GM19240 (cell line): ENCODE data around the gene SLC39A9.
A peak's percentile ranks its signal among the peaks of the same experiment; 100 is the strongest.
"Not testable (repeated sequence)": the region's sequence is repeated elsewhere in the genome, so short reads cannot be mapped to it uniquely, and the experiment has no call there.

Experiments
- DNase-seq: peaks from one replicate; pipeline ENCODE4 v3.0.0; 2011; ENCODE audit warnings: low spot score; ENCODE audit not compliant: insufficient read length

SLC39A9 gene

DNA sequence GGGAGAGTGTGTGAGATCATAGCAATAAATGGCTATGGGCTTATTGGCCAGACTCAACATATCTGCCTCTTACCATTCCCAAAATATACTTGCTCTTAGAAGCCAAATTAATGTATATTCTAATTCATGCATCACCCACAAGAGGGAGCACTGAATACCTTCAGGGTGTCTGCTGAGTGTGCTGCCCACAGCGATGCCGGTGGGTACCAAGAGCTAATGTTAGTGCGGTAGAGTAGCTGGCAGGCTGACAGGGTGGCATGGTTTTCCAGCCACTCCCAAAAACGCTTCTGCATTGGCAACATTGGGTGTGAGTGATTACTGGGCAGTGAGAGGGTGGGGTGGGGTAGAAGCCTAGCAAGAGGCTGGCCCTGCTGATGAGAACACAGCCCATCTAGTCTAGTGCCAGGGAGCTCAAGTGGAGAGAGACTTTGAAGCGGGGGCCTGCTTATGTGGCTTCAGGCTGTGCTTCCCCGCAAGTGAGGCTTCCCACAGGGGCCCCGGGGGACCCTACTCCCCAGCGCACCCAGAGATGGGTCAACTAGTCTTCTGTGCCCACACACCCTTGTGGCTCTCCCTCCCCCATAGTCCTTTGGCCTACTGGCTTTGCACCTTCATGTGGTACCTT lies 76.8 kb downstream of the SLC39A9 start:
- no peak for DNase-seq

DNA sequence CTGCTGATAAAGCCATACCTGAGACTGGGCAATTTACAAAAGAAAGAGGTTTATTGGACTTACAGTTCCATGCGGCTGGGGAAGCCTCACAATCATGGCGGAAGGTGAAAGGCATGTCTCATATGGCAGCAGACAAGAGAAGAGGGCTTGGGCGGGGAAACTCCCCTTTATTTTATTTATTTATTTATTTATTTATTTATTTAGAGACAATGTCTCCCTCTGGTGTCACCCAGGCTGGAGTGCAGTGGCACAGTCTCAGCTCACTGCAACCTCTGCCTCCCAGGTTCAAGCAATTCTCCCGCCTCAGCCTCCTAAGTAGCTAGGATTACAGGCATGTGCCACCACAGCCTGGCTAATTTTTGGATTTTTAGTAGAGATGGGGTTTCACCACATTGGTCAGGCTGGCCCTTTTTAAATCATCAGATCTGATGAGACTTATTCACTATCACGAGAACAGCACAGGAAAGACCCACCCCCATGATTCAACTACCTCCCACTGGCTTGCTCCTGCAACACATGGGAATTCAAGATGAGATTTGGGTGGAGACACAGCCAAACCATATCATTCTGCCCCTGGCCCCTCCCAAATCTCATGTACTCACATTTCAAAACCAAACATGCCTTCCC lies 78.4 kb downstream of the SLC39A9 start:
- DNase-seq, result not testable (repeated sequence)

DNA sequence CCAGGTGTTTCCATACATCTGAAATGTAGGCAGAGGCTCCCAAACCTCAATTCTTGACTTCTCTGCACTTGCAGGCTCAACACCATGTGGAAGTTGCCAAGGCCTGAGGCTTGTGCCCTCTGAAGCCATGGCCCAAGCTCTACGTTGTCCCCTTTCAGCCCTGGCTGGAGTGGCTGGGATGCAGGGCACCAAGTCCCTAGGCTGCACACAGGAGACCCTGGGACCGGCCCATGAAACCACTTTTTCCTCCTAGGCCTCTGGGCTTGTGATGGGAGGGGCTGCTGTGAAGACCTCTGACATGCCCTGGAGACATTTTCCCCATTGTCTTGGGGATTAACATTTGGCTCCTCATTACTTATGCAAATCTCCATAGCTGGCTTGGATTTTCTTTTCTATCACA lies 79.6 kb downstream of the SLC39A9 start:
- DNase-seq, result not testable (repeated sequence)

DNA sequence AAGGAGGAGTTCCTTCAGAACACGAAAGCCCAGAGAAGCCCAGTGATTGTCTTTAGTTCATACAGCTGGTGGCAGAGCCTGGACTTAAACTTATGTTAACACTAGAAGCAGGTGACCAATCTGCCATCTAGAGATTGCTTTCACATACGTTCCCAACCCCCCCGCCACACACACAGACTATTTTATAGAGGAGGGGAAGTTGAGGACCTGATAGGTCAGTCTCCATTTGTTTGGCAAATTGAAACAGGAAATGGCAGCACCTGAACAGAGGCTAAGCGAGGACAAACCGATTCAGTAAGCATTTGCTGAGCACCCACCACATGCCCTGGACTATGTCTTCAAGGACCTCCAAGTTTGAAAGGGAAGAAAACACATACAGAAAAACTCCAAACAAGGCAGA lies 81.2 kb downstream of the SLC39A9 start:
- DNase-seq, result no peak

DNA sequence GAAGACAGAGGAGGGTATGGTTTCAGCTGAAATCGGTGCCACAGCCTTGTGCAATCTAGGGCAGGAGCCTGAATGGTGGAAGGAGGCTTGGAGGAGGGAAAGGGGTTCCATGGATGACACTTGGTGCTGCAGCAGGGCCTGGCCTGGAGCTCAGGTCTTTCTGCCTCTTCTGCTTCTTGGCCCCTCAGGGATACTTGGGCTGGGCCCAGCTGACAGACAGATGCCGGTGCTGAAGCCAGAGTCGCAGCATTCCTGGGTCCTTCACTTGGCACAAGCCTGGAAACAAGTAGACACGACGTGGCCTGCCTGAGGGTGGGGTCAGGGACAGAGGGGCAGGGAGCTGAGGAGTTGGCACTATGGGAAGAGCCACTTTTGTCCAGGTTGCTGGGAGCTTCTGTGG lies 81.6 kb downstream of the SLC39A9 start:
- no peak for DNase-seq

DNA sequence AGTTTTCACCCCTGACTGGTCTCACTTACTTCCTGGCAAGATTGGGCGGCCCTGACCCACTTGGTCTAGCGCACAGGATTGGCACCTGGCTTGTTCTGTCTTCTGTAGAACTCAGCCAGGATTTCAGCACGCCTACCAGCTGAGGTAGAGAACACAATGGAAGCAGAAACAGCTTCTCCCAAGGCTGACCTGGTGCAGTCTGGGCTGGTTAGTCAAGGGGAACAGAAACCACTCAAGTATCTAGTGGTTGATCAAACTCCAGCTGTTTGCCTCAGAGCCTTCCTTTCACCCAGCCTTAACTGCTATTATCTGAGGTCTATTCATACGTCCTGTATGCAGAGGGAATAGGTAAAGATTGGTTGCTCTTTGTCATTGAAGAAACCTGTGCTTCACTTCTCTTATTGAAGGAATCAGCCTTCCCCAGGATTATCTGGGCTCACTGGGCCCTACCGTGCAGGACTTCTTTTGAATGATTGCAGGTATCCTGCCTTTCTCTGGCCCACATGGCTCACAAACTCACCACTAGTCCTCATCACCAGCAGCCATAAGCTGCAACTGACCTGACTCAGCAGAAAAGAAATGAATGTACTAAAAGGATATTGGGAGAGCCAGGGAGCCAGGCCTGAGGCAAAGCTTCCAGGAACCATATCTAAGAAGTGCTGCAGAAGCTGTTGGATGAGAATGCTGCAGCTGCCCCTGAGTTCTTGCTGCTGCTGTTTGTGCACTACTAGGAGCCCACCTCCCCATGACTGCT lies 83.5 kb downstream of the SLC39A9 start:
- DNase-seq, result peak; percentile 90

DNA sequence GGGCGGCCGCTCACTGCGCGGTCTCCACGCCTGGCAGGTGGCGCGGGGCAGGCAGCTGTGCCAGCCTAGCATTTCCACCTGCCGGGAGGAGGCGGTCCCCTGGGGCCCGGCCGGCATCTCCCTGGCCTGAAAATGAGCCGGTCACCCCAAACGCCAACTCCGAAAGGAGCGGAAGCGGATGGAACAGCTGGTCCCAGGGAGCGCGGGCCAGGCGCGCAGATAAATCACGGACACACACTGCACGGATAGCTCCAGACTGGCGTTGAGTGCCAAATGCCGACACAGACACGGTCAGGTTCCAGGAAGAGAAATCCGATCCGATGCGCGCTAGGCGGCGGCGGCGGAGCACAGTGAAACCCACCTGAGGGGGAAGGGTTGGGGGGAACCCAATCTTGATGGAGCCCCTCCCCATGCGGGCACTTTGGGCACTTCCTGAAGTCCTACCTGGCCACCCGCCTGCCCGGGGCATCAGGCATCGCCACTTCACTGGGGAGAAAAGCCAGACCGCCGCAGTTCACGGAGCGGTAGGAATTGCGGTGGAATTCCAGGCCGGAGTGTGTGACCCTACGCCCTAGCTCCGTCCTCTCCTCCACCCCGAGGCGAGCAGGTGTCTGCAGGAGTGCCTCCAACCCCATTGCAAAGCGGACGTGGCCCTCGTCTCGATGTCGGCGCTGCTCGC lies 85.4 kb downstream of the SLC39A9 start:
- no peak for DNase-seq

DNA sequence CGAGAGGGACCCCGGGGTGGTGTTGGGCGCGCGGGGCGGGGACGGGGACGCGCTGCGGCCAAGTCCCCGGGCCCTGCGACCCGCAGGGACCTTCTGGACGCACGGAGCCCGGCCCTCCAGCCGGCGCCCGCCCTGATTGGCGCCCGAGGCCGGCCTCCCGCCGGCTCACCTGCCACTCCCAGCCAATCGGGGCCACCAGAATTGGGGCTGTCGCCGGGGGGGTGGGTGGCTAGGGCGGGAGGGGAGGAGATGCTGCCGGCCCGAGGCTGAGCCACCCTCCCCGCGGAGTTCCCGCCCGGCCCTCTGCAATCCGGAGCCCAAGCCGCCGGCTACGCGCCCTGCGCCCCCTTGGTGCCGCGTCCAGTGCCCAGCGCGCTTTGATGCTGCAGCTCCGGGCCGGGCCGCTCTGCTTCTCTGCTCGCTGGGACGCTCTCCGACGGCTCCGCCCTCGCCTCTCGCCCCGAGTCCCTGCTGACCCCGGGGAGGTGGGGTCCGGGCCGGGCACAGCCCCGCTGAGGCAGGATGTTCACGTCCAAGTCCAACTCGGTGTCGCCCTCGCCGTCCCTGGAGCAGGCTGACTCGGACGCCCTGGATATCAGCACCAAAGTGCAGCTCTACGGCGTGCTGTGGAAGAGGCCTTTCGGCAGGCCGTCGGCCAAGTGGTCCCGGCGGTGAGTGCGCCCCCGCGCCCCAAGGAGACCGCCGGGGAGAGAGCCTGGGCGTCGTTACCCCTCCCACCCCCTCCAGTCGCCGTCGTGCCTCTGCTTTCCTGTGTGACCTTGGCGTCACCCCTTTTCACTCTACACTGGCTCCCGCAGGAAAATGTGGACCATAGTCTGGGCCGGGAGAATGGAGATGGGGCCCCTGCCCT lies 86.2 kb downstream of the SLC39A9 start, which contains the start of gene PLEKHD1:
TSS of gene PLEKHD1 (plus strand) at position 285 of the 871 bp plus-strand sequence. CDS start at position 523, 238 bp downstream.
- DNase-seq, result no peak

DNA sequence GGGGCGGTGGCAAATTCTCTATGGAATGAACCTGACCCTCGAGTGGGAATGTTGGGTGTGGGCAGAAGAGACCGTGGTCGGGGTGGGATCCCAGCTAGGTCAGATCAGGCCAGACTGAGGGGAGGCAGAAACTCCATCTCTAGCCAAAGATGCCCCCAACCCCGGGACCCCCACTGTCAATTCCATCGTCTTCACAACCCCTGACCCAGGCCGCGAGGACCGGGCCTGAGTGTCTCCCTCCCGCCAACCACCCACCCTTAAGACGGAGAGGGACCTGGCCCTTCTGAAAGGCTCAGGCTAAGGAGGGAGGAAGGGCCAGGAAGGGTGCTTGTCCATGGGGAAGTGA lies 86.8 kb downstream of the SLC39A9 start:
- DNase-seq, result no peak

DNA sequence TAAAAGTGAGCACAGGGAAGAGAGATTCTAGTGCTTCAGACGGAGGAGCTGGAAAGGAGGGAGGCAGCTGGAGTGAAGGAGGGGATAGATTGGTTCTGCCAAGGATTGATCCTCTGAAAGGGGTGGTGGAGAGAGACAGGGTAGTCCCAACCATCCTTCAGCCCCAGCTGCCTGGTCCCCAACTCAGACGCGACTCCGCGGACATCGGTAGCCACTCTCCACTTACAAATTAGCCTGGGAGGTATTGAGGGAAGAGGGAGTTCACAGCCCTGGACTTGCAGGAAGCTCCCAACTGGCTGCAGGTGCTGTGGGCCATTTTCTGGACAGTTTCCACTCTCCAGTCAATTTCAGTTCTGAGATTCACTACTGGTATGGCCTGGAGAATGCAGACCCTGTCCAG lies 87.2 kb downstream of the SLC39A9 start:
- DNase-seq, result no peak

DNA sequence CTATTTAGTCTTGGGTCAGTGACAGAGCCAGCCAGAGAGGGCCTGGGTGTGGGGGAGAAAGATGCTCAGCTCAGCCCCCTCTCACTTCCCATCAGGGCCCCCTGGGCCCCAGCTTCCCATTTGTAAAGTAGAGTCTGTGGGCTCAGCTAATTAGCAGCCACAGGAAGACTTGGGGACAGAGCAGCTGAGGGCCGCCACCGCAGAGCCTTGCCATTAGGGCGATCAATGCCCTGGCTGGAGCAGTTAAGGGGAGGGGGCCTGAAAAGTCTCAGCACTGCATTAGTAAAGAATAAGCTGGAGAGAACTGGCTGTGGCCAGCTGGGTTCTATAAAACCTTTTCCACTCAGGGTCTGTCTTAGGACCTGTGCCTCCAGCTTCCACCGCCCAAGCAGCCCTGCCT lies 88.7 kb downstream of the SLC39A9 start:
- DNase-seq, result no peak

DNA sequence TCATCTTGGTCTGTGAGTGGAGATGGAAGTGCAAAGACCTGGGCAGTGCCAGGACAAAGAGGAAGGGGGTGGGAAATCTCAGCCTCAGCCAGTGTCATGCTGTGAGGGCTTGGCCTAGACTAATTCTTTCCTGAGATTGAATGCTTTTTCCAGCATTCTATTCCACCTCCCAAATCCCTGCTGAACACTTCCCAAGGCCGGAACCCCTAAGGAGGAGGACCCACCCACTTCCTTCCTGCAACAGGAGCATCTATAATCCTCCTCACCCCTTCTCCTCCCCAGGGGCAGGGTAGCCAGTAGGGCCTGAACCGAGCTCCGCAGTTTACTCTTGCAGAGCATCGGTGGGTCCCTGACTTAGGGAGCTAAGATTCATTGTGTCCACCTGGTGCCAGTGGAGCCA lies 89.3 kb downstream of the SLC39A9 start:
- no peak for DNase-seq

DNA sequence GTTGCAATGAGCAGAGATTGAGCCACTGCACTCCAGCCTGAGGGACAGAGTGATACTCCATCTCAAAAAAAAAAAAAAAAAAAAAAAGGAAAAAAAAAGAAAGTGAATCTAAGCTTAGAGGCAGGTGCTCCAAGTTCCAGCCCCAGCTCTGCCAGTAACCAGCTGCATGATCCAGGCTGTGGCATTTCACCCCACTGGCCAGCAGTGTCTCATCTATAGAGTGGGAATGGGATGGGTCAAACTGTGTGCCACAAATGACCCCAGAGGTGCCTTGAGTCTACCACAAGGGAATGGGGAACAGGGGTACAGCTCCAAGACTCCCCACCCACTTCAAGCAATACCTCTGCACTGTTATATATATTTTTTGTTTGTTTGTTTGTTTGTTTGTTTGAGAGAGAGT lies 91.0 kb downstream of the SLC39A9 start:
- no peak for DNase-seq

DNA sequence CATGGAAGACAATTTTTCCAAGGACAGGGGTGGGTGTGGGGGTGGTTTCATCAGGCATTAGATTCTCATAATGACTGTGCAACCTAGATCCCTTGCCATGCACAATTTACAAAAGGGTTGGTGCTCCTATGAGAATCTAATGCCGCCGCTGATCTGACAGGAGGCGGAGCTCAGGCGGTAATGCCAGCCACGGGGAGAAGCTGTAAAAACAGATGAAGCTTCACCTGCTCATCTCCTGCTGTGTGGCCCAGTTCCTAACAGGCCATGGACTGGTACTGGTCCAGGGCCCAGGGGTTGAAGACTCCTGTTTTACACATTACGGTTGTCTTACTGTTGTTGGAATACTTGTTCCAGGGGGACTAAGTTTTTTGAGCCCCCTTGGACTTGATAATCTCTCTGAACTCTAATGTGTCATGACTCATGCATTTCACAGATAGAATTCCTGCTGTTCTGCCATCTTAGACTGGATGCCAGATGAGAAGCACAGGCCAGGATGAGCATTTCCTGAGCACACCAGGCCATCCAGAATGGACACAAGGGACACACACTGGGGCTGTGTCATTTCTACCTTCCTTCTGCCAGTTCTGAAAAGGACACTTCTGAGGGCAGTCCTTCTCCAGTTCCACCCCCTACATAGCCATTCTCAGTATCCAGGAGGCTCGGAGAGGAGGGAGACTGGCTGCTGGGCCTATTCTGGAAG lies 91.9 kb downstream of the SLC39A9 start:
- no peak for DNase-seq

DNA sequence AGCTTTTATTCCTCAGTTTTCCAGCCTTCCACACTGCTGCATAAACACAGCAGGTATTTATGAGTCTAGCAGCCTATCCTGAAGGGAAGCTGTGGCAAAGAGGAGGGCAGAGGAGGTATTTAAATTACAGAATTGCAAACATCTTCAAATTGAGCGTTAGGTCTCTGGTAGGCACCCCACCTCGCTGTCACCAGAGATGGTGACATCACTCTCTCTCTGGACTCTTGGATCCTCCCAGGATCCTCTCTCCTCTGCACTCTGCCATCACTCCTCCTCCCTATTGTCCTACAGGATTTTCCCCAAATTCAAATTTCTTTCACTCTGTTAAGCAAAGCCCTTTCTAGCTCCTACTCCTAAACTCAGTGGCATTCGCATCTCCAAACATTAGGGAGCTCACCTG lies 92.7 kb downstream of the SLC39A9 start:
- DNase-seq, result no peak

DNA sequence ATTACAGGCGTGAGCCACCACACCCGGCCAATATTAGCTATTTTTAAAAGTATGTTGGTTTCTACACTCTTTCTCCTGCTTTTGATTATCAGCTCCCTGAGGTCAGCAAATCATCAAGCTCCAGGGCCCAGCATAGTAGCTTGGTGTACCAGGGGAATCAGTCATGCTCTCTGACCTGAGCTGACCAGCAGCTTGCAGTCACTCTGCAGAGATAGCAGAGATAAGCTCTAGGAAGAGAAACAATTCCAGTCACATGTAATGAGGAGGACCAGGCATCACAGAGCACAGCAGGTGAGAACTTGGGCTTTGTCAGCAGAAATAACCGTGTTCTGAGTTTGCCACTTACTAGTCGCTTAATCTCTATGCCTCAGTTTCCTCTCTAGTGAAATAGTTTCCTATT lies 94.5 kb downstream of the SLC39A9 start:
- DNase-seq, result no peak

DNA sequence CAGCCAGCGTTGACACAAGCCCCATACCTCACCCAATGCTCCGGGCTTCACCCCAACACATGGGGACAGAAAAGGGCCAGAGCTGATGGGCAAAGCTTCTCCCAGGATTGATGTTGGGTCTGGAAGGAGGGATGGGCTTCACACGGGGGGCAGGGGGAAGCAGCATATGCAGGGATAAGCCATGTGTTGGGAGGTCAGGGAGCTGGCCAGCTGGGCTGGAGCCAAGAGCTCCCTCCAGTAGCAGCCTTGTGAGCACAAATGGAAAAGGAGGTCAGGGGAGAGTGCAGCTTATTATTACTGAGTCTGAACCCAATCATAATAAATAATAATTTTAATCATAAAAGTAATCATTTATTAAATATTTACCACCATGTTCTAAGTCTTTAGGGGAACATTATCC lies 95.3 kb downstream of the SLC39A9 start:
- DNase-seq, result no peak

DNA sequence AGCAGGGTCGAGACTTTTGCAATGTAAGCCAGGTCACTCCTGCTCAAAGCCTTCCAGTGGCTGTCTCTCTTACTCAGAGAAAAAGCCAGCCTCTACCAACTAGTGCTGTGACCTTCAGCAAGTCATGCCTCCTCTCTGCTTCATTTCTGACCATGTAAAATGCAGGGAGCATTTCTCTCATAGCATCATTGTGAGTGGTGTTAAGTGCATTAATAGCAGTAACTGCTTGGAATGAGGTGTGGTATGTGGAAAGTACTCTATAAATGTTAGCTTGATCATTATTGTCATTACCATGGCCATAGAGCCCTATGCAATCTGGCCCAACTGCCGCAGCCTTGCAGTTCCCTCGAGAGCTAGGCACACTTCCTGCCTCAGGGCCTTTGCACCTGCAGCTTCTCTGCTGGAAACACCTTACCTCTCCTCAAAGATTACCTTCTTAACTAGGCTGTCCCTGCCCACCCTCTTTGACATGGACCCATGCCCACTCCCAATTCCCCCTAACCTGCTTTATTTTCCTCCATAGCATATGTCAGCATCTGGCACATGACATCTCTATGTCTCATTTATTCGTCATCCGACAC lies 96.9 kb downstream of the SLC39A9 start:
- no peak for DNase-seq

DNA sequence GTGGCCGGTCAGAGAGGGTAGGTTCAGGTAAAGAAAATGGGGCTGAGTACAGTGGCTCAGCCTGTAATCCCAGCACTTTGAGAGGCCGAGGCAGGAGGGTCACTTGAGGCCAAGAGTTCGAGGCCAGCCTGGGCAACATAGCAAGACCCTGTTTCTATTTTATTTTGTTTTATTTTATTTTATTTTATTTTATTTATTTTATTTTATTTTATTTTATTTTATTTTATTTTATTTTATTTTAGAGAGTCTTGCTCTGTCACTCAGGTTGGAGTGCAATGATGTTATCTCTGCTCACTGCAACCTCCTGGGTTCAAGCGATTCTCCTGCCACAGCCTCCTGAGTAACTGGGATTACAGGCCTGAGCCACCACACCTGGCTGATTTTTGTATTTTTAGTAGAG lies 99.4 kb downstream of the SLC39A9 start:
- not testable (repeated sequence) for DNase-seq

DNA sequence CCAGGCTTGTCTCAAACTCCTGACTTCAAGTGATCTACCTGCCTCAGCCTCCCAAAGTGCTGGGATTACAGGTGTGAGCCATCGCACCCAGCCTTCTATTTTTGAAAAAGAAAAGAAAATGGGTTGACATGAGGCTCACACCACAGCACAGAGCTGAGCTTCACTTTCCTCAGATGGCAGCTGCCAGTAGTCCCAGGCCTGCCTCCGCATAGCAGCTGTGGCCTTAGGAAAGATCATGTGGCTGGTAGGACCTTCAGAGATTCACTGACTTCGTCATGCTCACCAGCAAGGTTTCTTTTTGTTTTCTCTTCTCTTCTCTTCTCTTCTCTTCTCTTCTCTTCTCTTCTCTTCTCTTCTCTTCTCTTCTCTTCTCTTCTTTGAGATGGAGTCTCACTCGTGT lies 99.8 kb downstream of the SLC39A9 start:
- not testable (repeated sequence) for DNase-seq
